Skeletal muscle satellite cell (primary cell): ENCODE data around the gene MYO10.

Experiments
- H3K27me3 ChIP-seq: 2 replicates; pipeline ENCODE4 v1.7.0; 2013; ENCODE audit warnings: low read length; ENCODE audit not compliant: control insufficient read depth, insufficient read depth
- H3K36me3 ChIP-seq: 2 replicates; pipeline ENCODE4 v1.7.0; 2013; ENCODE audit warnings: mild to moderate bottlenecking, control low read depth, low read length; ENCODE audit not compliant: insufficient read depth
- H3K4me1 ChIP-seq: 2 replicates; pipeline ENCODE4 v1.7.0; 2013; ENCODE audit warnings: low read length; ENCODE audit not compliant: control insufficient read depth, insufficient read depth
- H3K4me2 ChIP-seq: 2 replicates; pipeline ENCODE4 v1.7.0; 2013; ENCODE audit warnings: mild to moderate bottlenecking, low read length
- H3K4me3 ChIP-seq: 2 replicates; pipeline ENCODE4 v1.7.0; 2013; ENCODE audit warnings: low read length
- H3K9ac ChIP-seq: 2 replicates; pipeline ENCODE4 v1.7.0; 2013; ENCODE audit warnings: mild to moderate bottlenecking, low read depth, low read length, moderate library complexity
- H3K9me3 ChIP-seq: replicated peaks from 2 replicates; pipeline ENCODE4 v1.7.0; 2013; ENCODE audit warnings: mild to moderate bottlenecking, control low read depth, low read length

The MYO10 gene

DNA sequence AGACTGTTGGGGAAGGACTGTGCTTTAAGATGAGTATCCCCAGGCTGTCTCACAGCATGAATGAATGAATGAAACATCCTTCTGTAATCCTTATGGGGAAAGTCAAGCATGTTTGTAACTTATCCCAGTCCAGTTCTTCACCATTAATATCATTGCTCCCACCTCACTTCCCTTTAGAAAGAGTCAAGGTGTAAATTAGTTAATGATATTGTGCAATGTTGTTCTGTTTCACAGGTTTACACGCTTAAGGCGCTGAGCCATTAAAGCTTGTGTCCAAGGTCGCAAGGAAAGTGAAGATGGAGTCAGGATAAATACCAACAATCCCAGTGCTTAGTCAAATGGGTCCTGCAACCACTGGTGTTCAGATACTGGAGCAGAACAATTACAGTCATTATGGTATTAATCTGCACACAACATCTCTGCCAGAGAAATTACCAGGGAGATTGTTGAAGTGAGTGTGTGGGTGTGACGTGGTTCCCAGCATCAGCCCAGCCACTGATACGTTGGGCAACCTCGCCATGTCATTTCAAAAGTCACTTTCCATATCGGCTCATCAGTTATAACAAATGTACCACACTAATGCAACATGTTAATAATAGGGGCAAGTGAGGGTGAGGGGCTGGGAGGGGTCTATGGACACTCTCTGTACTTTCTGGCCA is 1.5 kb upstream of the MYO10 start:
- H3K9ac ChIP-seq: no peak overlapping the region
- peaks cover 24% of the 10 kb centered on the region for H3K27me3 ChIP-seq
- H3K4me1 ChIP-seq: peaks cover 22% of the 10 kb centered on the region
- H3K4me3 ChIP-seq: no peak overlapping the region
- H3K4me2 ChIP-seq: no peak overlapping the region
- H3K9me3 ChIP-seq: no peaks in the 10 kb centered on the region
- H3K36me3 ChIP-seq: peaks cover 5% of the 10 kb centered on the region

DNA sequence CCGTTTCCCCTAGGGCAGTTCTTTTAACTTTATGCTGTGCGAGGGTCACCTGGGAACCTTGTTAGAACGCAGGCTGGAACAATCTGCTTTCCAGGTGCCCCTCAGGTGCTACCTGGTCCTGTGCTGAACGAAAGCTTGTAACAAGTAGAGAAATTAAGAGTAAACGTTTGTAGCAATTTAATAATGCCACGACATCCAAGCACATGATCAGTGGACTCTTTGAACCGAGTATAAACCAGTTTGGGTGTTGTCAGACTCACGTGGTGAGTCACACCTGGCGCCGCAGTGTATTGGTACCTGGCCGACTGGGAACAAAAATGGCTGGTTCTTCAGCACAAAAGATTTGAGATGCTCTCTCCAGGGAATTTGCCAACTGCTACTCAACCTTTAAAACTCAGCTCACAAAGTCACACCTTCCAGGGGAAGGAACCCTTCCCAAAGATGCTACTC is 926 bp upstream of the MYO10 start:
- Histone ChIP-seq H3K4me1 (peaks cover 28% of the 10 kb centered on the region), H3K9me3 (no peaks in the 10 kb centered on the region), H3K4me3 (peak overlapping the region; percentile 76), H3K36me3 (peaks cover 5% of the 10 kb centered on the region), H3K27me3 (peaks cover 24% of the 10 kb centered on the region), H3K9ac (peak overlapping the region; percentile 75), H3K4me2 (peak overlapping the region; percentile 88)

DNA sequence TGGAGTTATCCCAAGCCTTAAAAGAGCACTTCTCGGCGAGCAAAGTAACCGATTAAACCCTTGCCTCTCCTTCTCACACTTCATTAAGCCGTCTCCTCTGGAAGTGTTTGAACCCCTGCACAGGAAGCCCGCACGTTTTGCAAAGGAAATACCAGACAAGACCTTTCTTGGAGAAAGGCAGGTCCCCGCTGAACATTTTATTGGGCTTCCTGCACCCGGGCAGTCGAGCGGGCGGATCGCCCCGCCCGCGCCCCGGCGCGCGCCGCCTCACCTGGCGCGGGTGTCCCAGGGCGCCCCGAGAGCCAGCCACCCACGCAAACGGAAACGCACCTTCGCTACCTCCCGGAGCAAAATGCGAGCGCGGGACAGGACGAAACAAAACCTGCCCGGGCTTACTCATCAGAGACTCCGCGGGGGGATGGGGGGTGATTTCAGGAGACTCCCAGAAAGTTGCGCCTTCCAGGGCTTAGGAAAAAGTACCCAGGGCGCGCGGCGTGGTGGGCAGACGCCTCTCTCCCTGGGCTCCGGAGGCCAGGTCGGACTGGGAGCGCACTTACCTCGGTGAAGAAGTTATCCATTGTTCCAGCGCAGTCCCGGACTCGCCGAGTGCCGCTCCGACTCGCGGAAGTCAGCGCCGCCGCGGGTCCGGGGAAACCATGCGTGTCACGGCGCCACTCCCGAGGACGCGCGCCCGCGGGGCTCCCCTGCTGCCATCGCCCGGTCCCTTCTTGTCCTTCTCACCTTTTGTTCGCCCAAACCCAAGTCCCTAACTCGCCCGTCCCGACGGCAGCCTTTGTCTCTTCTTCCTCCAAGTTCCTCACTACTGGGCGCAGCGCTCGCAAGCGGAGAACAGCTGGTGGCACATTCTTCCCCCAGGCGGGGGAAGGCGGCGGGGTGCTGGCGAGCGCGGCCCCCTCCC is 598 bp downstream of the MYO10 start:
- H3K9me3 ChIP-seq: no peaks in the 10 kb centered on the region
- peak overlapping the region; percentile 99 for H3K9ac ChIP-seq
- H3K4me3 ChIP-seq: peak overlapping the region; percentile 99
- peaks cover 5% of the 10 kb centered on the region for H3K36me3 ChIP-seq
- peaks cover 24% of the 10 kb centered on the region for H3K27me3 ChIP-seq
- H3K4me2 ChIP-seq: peak overlapping the region; percentile 88
- H3K4me1 ChIP-seq: peaks cover 40% of the 10 kb centered on the region

- H3K36me3 ChIP-seq: peaks cover 5% of the 10 kb centered on the region
- H3K4me1 ChIP-seq: peaks cover 45% of the 10 kb centered on the region
- H3K9ac ChIP-seq: peak overlapping the region; percentile 99
Measured at GRCh38 chr5:16934677-16935153, 1.4 kb downstream of the MYO10 start.

GRCh38 chr5:16934123-16934522 is 2.0 kb downstream of the MYO10 start:
- peaks cover 5% of the 10 kb centered on the region for H3K36me3 ChIP-seq
- H3K27me3 ChIP-seq: peaks cover 20% of the 10 kb centered on the region
- H3K4me1 ChIP-seq: peaks cover 45% of the 10 kb centered on the region
- H3K4me2 ChIP-seq: peak overlapping the region; percentile 88
- H3K9me3 ChIP-seq: no peaks in the 10 kb centered on the region
- peak overlapping the region; percentile 99 for H3K9ac ChIP-seq
- H3K4me3 ChIP-seq: peak overlapping the region; percentile 99

More at GRCh38 chr5:16934677-16935153, 1.4 kb downstream of the MYO10 start:
- Histone ChIP-seq H3K4me2 (peak overlapping the region; percentile 88), H3K9me3 (no peaks in the 10 kb centered on the region), H3K27me3 (peaks cover 22% of the 10 kb centered on the region), H3K4me3 (peak overlapping the region; percentile 99)

DNA sequence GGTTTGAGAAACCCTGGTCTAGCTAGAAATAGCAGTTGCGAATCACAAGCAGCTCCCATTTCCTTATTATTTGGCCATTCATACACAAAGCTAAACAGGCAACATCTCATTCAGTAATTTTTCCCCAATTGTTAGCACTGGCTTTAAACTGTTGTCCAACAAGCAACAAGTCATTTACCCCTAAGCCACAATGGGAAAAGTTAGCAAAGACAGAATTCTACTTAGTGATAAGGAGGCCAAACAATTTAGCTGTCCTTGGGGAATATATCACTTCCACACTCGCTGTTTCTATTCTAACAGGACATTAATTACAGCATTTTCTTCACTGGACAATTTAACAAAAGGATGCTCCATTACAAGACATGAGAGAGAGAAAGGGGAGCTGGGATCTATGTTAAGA is 2.8 kb downstream of the MYO10 start:
- peak overlapping the region; percentile 88 for H3K4me2 ChIP-seq
- H3K9ac ChIP-seq: peak overlapping the region; percentile 99
- no peaks in the 10 kb centered on the region for H3K9me3 ChIP-seq
- peaks cover 5% of the 10 kb centered on the region for H3K36me3 ChIP-seq
- peak overlapping the region; percentile 99 for H3K4me3 ChIP-seq
- peaks cover 15% of the 10 kb centered on the region for H3K27me3 ChIP-seq
- H3K4me1 ChIP-seq: peaks cover 45% of the 10 kb centered on the region

DNA sequence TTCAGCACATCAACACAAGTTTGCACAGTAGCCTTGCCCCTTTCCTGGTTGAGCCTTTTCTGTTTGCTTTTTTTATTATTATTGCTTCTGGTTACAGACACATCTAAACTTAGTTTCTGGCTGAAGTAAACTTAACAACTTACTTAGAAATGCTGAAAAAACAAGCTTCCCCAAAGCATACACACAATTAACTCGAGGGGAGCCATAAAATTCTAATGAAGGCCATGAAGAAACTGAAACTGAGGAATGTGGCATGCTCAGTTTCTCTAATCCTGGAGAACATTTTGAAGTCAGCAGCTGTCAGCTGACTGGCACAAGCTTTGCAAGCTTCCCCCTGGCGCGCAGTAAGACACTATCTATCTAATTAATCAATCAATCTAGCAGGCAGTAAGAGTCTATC is 3.7 kb downstream of the MYO10 start:
- Histone ChIP-seq H3K36me3 (peaks cover 5% of the 10 kb centered on the region), H3K9me3 (no peaks in the 10 kb centered on the region), H3K9ac (peak overlapping the region; percentile 2), H3K4me1 (peaks cover 45% of the 10 kb centered on the region), H3K27me3 (peaks cover 7% of the 10 kb centered on the region), H3K4me2 (peak overlapping the region; percentile 88), H3K4me3 (peak overlapping the region; percentile 99)

GRCh38 chr5:16931334-16932110 is 4.6 kb downstream of the MYO10 start:
- Histone ChIP-seq H3K9me3 (no peaks in the 10 kb centered on the region), H3K36me3 (peaks cover 5% of the 10 kb centered on the region), H3K27me3 (no peaks in the 10 kb centered on the region), H3K4me1 (peaks cover 40% of the 10 kb centered on the region), H3K4me2 (peak overlapping the region; percentile 88), H3K9ac (peak overlapping the region; percentile 16), H3K4me3 (peak overlapping the region; percentile 40)

DNA sequence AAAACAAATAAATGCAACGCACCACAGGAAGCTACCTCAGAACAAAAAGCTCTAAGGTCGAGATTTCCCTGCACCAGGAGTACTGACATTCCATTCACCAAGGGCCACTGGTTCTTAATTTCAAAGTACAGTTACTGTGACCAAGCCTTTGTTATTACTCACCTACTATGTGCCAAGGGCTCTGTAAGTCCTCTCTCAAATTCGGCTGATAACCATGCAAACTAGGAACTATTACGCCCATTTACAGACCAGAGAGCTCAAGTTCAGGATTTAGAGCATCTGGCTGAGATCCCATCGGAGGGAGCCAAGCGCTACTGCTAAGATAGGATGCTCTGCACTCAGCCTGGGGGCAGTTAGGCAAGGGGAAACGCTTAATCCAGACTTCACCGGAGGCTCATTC is 5.6 kb downstream of the MYO10 start:
- Histone ChIP-seq H3K9me3 (no peaks in the 10 kb centered on the region), H3K36me3 (peaks cover 1% of the 10 kb centered on the region), H3K4me3 (no peak overlapping the region), H3K27me3 (no peaks in the 10 kb centered on the region), H3K4me1 (peaks cover 40% of the 10 kb centered on the region), H3K9ac (no peak overlapping the region), H3K4me2 (peak overlapping the region; percentile 58)

- no peak overlapping the region for H3K4me3 ChIP-seq
- H3K9ac ChIP-seq: no peak overlapping the region
- H3K36me3 ChIP-seq: no peaks in the 10 kb centered on the region
- peaks cover 40% of the 10 kb centered on the region for H3K4me1 ChIP-seq
- peak overlapping the region; percentile 1 for H3K4me2 ChIP-seq
- H3K27me3 ChIP-seq: no peaks in the 10 kb centered on the region
- no peaks in the 10 kb centered on the region for H3K9me3 ChIP-seq
Measured at GRCh38 chr5:16929831-16930230, 6.3 kb downstream of the MYO10 start.

- Histone ChIP-seq H3K9me3 (no peaks in the 10 kb centered on the region), H3K27me3 (no peaks in the 10 kb centered on the region), H3K4me2 (no peak overlapping the region), H3K4me1 (peaks cover 40% of the 10 kb centered on the region), H3K36me3 (no peaks in the 10 kb centered on the region), H3K4me3 (no peak overlapping the region), H3K9ac (no peak overlapping the region)
Measured at GRCh38 chr5:16929347-16929746, 6.7 kb downstream of the MYO10 start.
